HuH-7 (cell line): ENCODE measurements around the gene TMEM86A.
"Not testable (repeated sequence)": the region's sequence is repeated elsewhere in the genome, so short reads cannot be mapped to it uniquely, and the experiment has no call there.

ENCODE experiments used
- DNase-seq: peaks from one replicate; pipeline ENCODE4 v3.0.0; 2011; ENCODE audit warnings: low spot score

Gene TMEM86A, protein sequence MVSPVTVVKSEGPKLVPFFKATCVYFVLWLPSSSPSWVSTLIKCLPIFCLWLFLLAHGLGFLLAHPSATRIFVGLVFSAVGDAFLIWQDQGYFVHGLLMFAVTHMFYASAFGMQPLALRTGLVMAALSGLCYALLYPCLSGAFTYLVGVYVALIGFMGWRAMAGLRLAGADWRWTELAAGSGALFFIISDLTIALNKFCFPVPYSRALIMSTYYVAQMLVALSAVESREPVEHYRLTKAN

GRCh38 chr11:18698341-18699268 lies at the start of gene TMEM86A:
TMEM86A (plus strand) TSS chr11:18698779; CDS start chr11:18698887, 108 bp downstream.
- DNase-seq: peak; percentile 87

GRCh38 chr11:18650353-18650752 lies 48.2 kb upstream of the TMEM86A start:
- DNase-seq: no peak

DNA sequence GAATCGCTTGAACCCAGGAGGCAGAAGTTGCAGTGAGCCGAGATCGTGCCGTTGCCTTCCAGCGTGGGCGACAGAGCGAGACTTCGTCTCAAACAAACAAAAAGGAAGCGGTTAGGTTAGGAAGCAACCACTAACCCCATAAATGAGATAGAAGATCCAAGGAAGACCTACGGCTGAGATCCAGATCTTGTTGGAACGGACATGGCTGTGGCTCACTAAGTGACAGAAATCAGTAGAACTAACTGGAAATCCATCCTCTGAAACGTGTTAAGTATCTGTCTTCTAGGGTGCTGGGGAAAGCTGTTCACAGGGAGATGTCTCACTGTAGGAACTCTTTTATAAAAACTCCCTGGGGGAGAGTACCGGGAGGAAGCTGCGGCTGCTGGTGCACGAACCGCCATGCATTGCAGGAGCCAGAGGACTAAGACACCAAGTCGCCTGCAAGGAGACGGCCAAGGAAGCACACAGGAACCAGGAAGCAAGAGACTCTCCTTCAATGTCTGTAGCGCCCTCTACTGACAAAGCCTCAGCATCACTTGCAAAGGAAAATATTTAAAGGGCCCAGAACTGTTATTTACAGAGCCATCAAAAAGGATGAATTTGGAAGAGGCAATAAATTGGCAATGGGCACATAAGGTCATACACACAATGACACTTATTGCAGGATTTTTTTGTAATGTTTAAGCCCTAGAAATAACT lies 47.6 kb upstream of the TMEM86A start:
- DNase-seq: peak; percentile 29

DNA sequence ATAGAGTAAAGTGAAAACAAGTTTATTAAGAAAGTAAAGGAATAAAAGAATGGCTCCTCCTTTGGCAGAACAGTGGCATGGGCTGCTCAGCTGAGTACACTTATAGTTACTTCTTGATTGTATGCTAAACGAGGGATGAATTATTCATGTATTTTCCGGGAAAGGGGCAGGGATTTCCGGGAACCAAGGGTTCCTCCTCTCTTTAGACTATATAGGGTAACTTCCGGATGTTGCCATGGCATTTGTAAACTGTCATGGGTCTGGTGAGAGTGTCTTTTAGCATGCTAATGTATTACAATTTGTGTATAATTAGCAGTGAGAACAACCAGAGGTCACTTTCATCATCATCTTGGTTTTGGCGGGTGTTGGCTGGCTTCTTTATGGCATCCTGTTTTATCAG lies 40.9 kb upstream of the TMEM86A start:
- no peak for DNase-seq

GRCh38 chr11:18665353-18665872 lies 33.2 kb upstream of the TMEM86A start:
- not testable (repeated sequence) for DNase-seq

DNA sequence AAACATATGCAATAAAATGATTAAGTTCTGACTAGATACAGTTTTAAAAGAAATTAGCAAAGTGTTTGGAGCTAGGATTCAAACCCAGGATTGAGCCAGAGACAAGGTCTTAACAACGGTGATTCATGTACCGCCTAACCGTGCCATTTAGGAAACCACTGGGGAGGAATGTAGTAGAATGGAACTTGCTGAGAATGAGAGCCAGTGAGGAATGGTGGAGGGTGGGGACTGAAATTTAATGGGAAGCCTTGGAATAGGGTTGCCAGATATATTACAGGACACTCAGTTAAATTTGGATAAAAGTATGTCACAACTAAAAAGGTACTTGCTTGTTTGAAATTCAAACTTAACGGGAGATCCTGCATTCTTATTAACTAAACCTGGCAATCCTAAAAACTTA lies 30.4 kb upstream of the TMEM86A start:
- DNase-seq: no peak

- DNase-seq: no peak
Measured at GRCh38 chr11:18669219-18669596, 29.4 kb upstream of the TMEM86A start.

- no peak for DNase-seq
Measured at GRCh38 chr11:18669711-18670110, 28.9 kb upstream of the TMEM86A start.

- no peak for DNase-seq
Measured at GRCh38 chr11:18671246-18671645, 27.3 kb upstream of the TMEM86A start.

DNA sequence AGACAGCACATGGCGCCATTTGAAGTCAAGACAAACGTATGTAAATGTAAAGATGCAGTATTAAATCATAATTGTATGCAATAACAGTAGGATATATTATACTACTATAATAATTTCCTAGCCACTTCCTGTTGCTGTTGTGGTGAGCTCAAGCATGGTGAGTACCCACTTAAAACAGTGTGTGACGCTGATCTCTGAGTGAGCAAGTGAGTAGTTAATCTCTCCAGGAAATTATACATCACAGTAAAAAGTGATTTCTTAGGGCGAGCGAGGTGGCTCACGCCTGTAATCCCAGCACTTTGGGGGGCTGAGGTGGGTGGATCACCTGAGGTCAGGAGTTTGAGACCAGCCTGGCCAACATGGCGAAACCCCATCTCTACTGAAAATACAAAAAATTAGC lies 26.4 kb upstream of the TMEM86A start:
- not testable (repeated sequence) for DNase-seq

- no peak for DNase-seq
Measured at GRCh38 chr11:18676803-18677202, 21.8 kb upstream of the TMEM86A start.

GRCh38 chr11:18677560-18677959 lies 21.0 kb upstream of the TMEM86A start:
- DNase-seq: no peak

DNA sequence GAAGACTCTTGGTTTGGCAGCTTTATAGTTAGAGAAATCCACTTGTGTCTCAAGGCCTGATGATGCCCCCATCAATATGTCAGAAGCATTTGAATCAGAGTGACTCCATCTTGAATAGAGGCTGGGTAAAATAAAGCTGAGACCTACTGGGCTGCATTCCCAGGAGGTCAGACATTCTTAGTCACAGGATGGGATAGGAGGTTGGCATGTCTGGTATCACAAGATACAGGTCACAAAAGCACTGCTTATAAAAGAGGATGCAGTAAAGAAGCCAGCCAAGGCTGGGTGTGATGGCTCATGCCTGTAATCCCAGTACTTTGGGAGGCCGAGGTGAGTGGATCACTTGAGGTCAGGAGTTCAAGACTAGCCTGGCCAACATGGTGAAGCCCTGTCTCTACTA lies 16.6 kb upstream of the TMEM86A start:
- DNase-seq: not testable (repeated sequence)

- DNase-seq: no peak
Measured at GRCh38 chr11:18682466-18682865, 16.1 kb upstream of the TMEM86A start.

- no peak for DNase-seq
Measured at GRCh38 chr11:18684267-18684666, 14.3 kb upstream of the TMEM86A start.

DNA sequence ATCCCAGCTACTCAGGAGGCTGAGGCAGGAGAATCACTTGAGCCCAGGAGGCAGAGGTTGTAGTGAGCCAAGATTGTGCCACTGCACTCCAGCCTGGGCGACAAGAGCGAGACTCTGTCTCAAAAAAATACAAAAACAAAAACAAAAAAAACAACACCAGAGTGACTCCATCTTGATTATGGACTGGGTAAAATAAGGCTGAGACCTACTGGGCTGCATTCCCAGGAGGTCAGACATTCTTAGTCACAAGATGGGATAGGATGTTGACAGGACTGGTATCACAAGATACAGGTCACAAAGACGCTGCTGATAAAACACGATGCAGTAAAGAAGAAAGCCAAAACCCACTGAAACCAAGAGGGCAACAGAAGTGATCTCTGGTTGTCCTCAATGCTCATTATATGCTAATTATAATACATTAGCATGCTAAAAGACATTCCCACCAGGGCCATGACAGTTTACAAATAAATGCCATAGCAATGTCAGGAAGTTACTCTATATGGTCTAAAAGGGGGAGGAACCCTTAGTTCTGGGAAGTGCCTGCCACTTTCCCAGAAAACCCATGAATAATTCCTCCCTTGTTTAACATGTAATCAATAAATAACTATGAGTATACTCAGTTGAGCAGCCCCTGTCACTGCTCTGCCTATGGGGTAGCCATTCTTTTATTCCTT lies 7.0 kb upstream of the TMEM86A start:
- DNase-seq: not testable (repeated sequence)

GRCh38 chr11:18692941-18693760 lies 5.4 kb upstream of the TMEM86A start:
- no peak for DNase-seq

- DNase-seq: no peak
Measured at GRCh38 chr11:18696638-18697225, 1.8 kb upstream of the TMEM86A start.

- no peak for DNase-seq
Measured at GRCh38 chr11:18697576-18697975, 1.0 kb upstream of the TMEM86A start.

DNA sequence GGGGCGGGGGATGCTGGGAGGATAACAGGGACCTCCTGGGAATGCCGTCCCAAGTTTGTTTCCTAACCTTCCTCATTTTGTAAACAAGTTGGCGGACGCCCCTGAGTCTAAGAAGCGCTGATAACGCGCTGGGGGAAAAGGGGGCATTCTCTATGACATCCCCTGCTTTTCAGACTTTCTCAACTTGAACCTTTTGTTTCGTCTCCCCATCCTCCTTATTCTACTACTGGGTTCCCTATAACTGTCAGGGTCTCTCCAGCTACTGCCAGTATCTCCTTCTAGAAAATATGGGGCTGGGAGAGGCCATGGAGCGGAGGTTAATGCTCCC lies 654 bp downstream of the TMEM86A start:
- DNase-seq: no peak

GRCh38 chr11:18699848-18700261 lies 1.3 kb downstream of the TMEM86A start:
- DNase-seq: no peak
